Fibroblast of mammary gland (primary cell): ENCODE results near the gene FAM174C.

Source experiments
- DNase-seq: peaks from one replicate; pipeline ENCODE4 v3.0.0-alpha.2; 2010; ENCODE audit warnings: low read depth
- H3K4me3 ChIP-seq: 2 replicates; pipeline ENCODE4 v1.5.1; 2011; ENCODE audit warnings: low read depth, mild to moderate bottlenecking, low read length, moderate library complexity; ENCODE audit not compliant: control insufficient read depth
- CTCF ChIP-seq: conservative IDR thresholded peaks from 2 replicates; pipeline ENCODE4 v1.5.1; 2011; ENCODE audit warnings: low read depth, low read length, inconsistent platforms; ENCODE audit not compliant: control insufficient read depth, insufficient read depth

FAM174C gene

GRCh38 chr19:1252221-1252820, 23.0 kb upstream of the FAM174C start:
- peak; percentile 98 for DNase-seq
- TF ChIP-seq CTCF = no peak
- H3K4me3 ChIP-seq = peak overlapping the region; percentile 77

- peak overlapping the region; percentile 77 for H3K4me3 ChIP-seq
- peak; percentile 1 for TF ChIP-seq CTCF
- peak; percentile 98 for DNase-seq
Observed at GRCh38 chr19:1252821-1253513, 22.4 kb upstream of the FAM174C start.

- DNase-seq = no peak
- H3K4me3 ChIP-seq = peak overlapping the region; percentile 39
- no peak for TF ChIP-seq CTCF
Observed at GRCh38 chr19:1253514-1254080, 21.7 kb upstream of the FAM174C start.

- TF ChIP-seq CTCF = no peak
- peak overlapping the region; percentile 39 for H3K4me3 ChIP-seq
- DNase-seq = peak; percentile 56
Observed at GRCh38 chr19:1254081-1254527, 21.2 kb upstream of the FAM174C start.

- no peak for TF ChIP-seq CTCF
- no peak overlapping the region for H3K4me3 ChIP-seq
- no peak for DNase-seq
Observed at GRCh38 chr19:1254530-1255185, 20.7 kb upstream of the FAM174C start.

GRCh38 chr19:1255186-1256161, 19.9 kb upstream of the FAM174C start:
- H3K4me3 ChIP-seq = no peak overlapping the region
- no peak for DNase-seq
- no peak for TF ChIP-seq CTCF
